Measurements from ENCODE around the gene GYS1. TPM values are rescaled to one million over a fixed set of nuclear protein-coding genes. Genes with fewer than 3 reads are reported as not detected.
"Not testable (repeated sequence)": the region's sequence is repeated elsewhere in the genome, so short reads cannot be mapped to it uniquely, and the experiment has no call there.

GYS1 gene
- total RNA-seq (2014; rRNA removed; shearing (Covaris generic)): 35.2 and 46.1 TPM in 2 replicates
- 34.5 and 38.1 TPM in 2 replicates for polyA plus RNA-seq (2015; cell fraction: cytosol; rRNA removed)
- 64.9 and 71.3 TPM in 2 replicates for polyA plus RNA-seq (2015; cell fraction: nucleus; rRNA removed)

- DNase-seq (ENCODE audit: low read depth): peak; percentile 100
These were observed at the start of gene GYS1, which contains the start of gene RUVBL2 for GRCh38 chr19:48993175-48994034. TSS of gene GYS1 (minus strand) at chr19:48993309. CDS start at chr19:48993112, 197 bp downstream. TSS of gene RUVBL2 (plus strand) at chr19:48993887. CDS start at chr19:48993912, 25 bp downstream.

- not testable (repeated sequence) for DNase-seq (ENCODE audit: low read depth)
These were observed 49.6 kb upstream of the GYS1 start for GRCh38 chr19:49042666-49043065.

GRCh38 chr19:49042177-49042576 is 49.1 kb upstream of the GYS1 start:
- DNase-seq (ENCODE audit: low read depth): peak; percentile 71

- DNase-seq (ENCODE audit: low read depth): not testable (repeated sequence)
These were observed 46.6 kb upstream of the GYS1 start for GRCh38 chr19:49039736-49040135.

- DNase-seq (ENCODE audit: low read depth): peak; percentile 86
These were observed 45.6 kb upstream of the GYS1 start for GRCh38 chr19:49038557-49039276.

GRCh38 chr19:49038111-49038510 is 45.0 kb upstream of the GYS1 start:
- not testable (repeated sequence) for DNase-seq (ENCODE audit: low read depth)

GRCh38 chr19:49036815-49037214 is 43.7 kb upstream of the GYS1 start, which contains the start of gene CGB1:
TSS of gene CGB1 (minus strand) at chr19:49036895. CDS start at chr19:49036711, 184 bp downstream.
- not testable (repeated sequence) for DNase-seq (ENCODE audit: low read depth)

- DNase-seq (ENCODE audit: low read depth): not testable (repeated sequence)
These were observed 38.7 kb upstream of the GYS1 start, which contains the start of gene CGB2 for GRCh38 chr19:49031642-49032301. TSS of gene CGB2 (plus strand) at chr19:49031890. CDS start at chr19:49032096, 206 bp downstream.

GRCh38 chr19:49030323-49030722 is 37.2 kb upstream of the GYS1 start:
- DNase-seq (ENCODE audit: low read depth): not testable (repeated sequence)

- not testable (repeated sequence) for DNase-seq (ENCODE audit: low read depth)
These were observed 36.6 kb upstream of the GYS1 start for GRCh38 chr19:49029749-49030148.

- not testable (repeated sequence) for DNase-seq (ENCODE audit: low read depth)
These were observed 35.6 kb upstream of the GYS1 start for GRCh38 chr19:49028686-49029085.

- not testable (repeated sequence) for DNase-seq (ENCODE audit: low read depth)
These were observed 32.5 kb upstream of the GYS1 start for GRCh38 chr19:49025599-49025998.

- not testable (repeated sequence) for DNase-seq (ENCODE audit: low read depth)
These were observed 32.0 kb upstream of the GYS1 start for GRCh38 chr19:49025088-49025487.

GRCh38 chr19:49024233-49024632 is 31.1 kb upstream of the GYS1 start, which contains the start of gene CGB3:
TSS of gene CGB3 (minus strand) at chr19:49024333. CDS start at chr19:49023971, 362 bp downstream.
- DNase-seq (ENCODE audit: low read depth): not testable (repeated sequence)

GRCh38 chr19:49022116-49022515 is 29.0 kb upstream of the GYS1 start:
- no peak for DNase-seq (ENCODE audit: low read depth)

- DNase-seq (ENCODE audit: low read depth): peak; percentile 76
These were observed 28.1 kb upstream of the GYS1 start for GRCh38 chr19:49020931-49021895.

GRCh38 chr19:49020342-49020741 is 27.2 kb upstream of the GYS1 start:
- DNase-seq (ENCODE audit: low read depth): no peak

GRCh38 chr19:49019242-49019932 is 26.3 kb upstream of the GYS1 start:
- DNase-seq (ENCODE audit: low read depth): no peak

All from HT1080 (cell line).